Body of pancreas (tissue), 4 donors: ENCODE results near the gene JAKMIP2. TPM values are rescaled to one million over a fixed set of nuclear protein-coding genes. Genes with fewer than 3 reads are reported as not detected.

Experiments
- ATAC-seq: fragments of 150-250 bp; one replicate; pipeline ENCODE4 v1.9.1; 2016
- DNase-seq, 4 donors: peaks; one replicate each; pipeline ENCODE4 v3.0.0-alpha.2; 2019
- H3K27ac ChIP-seq, 4 donors: fragments of 200-600 bp; sonication (generic); 1 replicate in 3 of 4; 2 replicates in 1 of 4; pipeline versions ENCODE4 v1.5.1 to v1.6.1; 2016 to 2019; ENCODE audit warnings: mild to moderate bottlenecking in 1 of 4, mixed read lengths in 1 of 4, moderate library complexity in 1 of 4
- H3K27me3 ChIP-seq, 2 donors: fragments of 200-600 bp; sonication (generic); one replicate each; pipeline ENCODE4 v1.6.0; 2016; ENCODE audit warnings: mild to moderate bottlenecking in 1 of 2
- H3K36me3 ChIP-seq, 2 donors: fragments of 200-600 bp; sonication (generic); replicated peaks in 1 of 2; 2 replicates each; pipeline ENCODE4 v1.5.1; 2016; ENCODE audit warnings: low read depth in 2 of 2; ENCODE audit not compliant: insufficient read depth in 1 of 2
- H3K4me1 ChIP-seq: fragments of 200-600 bp; sonication (generic); one replicate; pipeline ENCODE4 v1.6.0; 2016
- H3K4me3 ChIP-seq, 2 donors: fragments of 200-600 bp; sonication (generic); 1 replicate in 1 of 2; 2 replicates in 1 of 2; pipeline ENCODE4 v1.5.1; 2016 to 2019
- H3K9me3 ChIP-seq, 3 donors: fragments of 200-600 bp; sonication (generic); 1 replicate in 2 of 3; 2 replicates in 1 of 3; pipeline ENCODE4 v1.5.1; 2016
- CTCF ChIP-seq, 7 experiments: fragments of 450-650 bp in 4 of 7; fragments of 200-600 bp in 3 of 7; sonication (generic) in 3 of 7; IDR thresholded peaks; one replicate each; pipeline ENCODE4 v1.5.1; 2016 to 2019; ENCODE audit warnings: antibody characterized with exemption in 7 of 7
- POLR2A ChIP-seq, 3 donors: fragments of 450-650 bp; IDR thresholded peaks; one replicate each; pipeline ENCODE4 v1.6.1; 2016; ENCODE audit warnings: antibody characterized with exemption in 3 of 3, mild to moderate bottlenecking in 2 of 3
- WGBS, 2 donors: methylation state at CpG; one replicate each; pipeline ENCODE4 v1.1.5; 2017; 5-methylcytosine and 5-hydroxymethylcytosine counted together
- intact Hi-C: fragments of 100-400 bp; cut with DNase I; formaldehyde crosslinking; loops from one replicate; pipeline ENCODE4 v1.15.1; 2023
- total RNA-seq, 2 donors: library from RNA; depleted of rRNA; stranded (reverse); fragments of >200 nt; gene quantifications; one replicate each; pipeline ENCODE4 v1.1.0, GENCODE V29; 2016

The JAKMIP2 gene
- total RNA-seq, 2 donors from 2014 or later, result 0.78 to 1.3 TPM

DNA sequence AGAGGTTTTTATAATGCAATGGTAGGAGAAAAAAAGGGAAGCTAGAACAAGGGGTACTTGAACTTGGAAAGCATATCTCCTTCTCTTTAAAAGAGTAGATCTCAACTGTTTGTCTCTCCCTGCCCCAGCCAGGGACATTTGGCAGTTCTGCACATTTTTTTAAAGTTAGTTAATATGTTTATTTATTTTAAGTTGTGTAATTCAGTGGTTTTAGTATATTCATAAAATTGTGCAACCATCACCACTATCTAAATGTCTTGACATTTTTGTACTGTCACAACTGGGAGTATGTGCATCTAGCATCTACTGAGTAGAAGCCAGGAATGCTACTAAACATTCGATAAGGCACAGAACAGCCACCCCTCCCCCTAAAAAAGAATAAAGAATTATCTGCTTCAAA lies 169.2 kb downstream of the JAKMIP2 start:
- Histone ChIP-seq H3K9me3 (no peaks in the 10 kb centered on the region), H3K27me3 (no peaks in the 10 kb centered on the region), H3K4me1 (no peaks in the 10 kb centered on the region), H3K36me3 (no peaks in the 10 kb centered on the region), H3K4me3 (no peak overlapping the region), H3K27ac (no peak overlapping the region)
- 34 to 50% methylated on average over 1 of the region's 1 CpG for WGBS, 2 donors
- DNase-seq (no peak), ATAC-seq (no peak)
- intact Hi-C loops, result no loop called here
- no peak for TF ChIP-seq POLR2A (IDR thresholded peaks at IDR 0.05)
- TF ChIP-seq CTCF (IDR thresholded peaks at IDR 0.05), result no peak

GRCh38 chr5:147611483-147611882 lies 171.0 kb downstream of the JAKMIP2 start:
- H3K4me1 ChIP-seq, result no peaks in the 10 kb centered on the region
- H3K27ac ChIP-seq, result no peak overlapping the region
- 67 to 75% methylated on average over 4 of the region's 4 CpGs for WGBS, 2 donors
- TF ChIP-seq CTCF (IDR thresholded peaks at IDR 0.05) (no peak), POLR2A (IDR thresholded peaks at IDR 0.05) (no peak)
- ATAC-seq (no peak), DNase-seq (no peak)
- H3K27me3 ChIP-seq, result no peaks in the 10 kb centered on the region
- intact Hi-C loops, result no loop called here
- no peak overlapping the region for H3K4me3 ChIP-seq
- no peaks in the 10 kb centered on the region for H3K9me3 ChIP-seq
- H3K36me3 ChIP-seq, result no peaks in the 10 kb centered on the region

DNA sequence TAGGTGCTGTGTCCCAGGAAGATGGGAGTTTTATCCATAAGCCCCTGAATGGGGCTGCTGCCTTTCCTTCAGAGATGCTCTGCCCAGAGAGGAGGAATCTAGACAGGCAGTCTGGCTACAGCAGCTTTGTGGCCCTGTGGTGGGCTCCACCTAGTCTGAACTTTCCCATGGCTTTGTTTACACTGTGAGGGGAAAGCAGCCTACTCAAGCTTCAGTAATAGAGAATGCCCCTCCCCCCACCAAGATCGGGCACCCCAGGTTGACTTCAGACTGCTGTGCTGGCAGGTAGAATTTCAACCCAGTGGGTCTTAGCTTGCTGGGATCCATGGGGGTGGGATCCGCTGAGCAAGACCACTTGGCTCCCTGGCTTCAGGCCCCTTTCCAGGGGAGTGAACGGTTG lies 171.7 kb downstream of the JAKMIP2 start:
- Histone ChIP-seq H3K36me3 (no peaks in the 10 kb centered on the region), H3K27me3 (no peaks in the 10 kb centered on the region), H3K4me1 (no peaks in the 10 kb centered on the region), H3K9me3 (no peaks in the 10 kb centered on the region), H3K27ac (no peak overlapping the region), H3K4me3 (no peak overlapping the region)
- intact Hi-C loops, result no loop called here
- TF ChIP-seq CTCF (IDR thresholded peaks at IDR 0.05) (no peak), POLR2A (IDR thresholded peaks at IDR 0.05) (no peak)
- DNase-seq (no peak), ATAC-seq (no peak)
- WGBS, 2 donors, result 64 to 69% methylated on average over 3 of the region's 3 CpGs

- intact Hi-C loops, result no loop called here
- no peak for ATAC-seq
- 0% methylated on average over 1 of the region's 1 CpG for WGBS, 2 donors
- Histone ChIP-seq H3K9me3 (no peaks in the 10 kb centered on the region), H3K36me3 (no peaks in the 10 kb centered on the region), H3K4me3 (no peak overlapping the region), H3K27me3 (no peaks in the 10 kb centered on the region), H3K27ac (no peak overlapping the region), H3K4me1 (no peaks in the 10 kb centered on the region)
- no peak for TF ChIP-seq POLR2A (IDR thresholded peaks at IDR 0.05)
- no peak for TF ChIP-seq CTCF (IDR thresholded peaks at IDR 0.05)
- DNase-seq, result no peak
Observed at GRCh38 chr5:147601652-147602051, 180.9 kb downstream of the JAKMIP2 start.

DNA sequence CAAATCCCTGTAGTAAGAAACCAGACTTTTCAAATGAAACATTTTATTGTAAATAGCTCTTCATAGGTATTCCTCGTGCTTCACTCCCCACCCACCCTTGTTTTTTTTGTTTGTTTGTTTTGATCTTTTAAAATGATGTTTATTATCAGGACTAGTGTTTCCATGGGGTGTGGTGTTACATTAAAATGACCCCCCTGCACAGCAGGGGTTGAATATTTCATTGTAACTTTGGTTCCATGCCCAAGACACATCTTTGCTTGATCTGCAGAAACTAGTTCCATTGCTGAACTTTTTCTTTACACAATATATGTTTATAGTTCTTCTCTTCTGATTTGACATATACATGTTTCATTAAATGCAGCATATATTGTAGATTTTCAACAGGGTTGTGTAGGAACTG lies 191.4 kb downstream of the JAKMIP2 start:
- H3K4me3 ChIP-seq, result no peak overlapping the region
- DNase-seq (no peak), ATAC-seq (no peak)
- H3K4me1 ChIP-seq, result no peaks in the 10 kb centered on the region
- intact Hi-C loops, result no loop called here
- no peaks in the 10 kb centered on the region for H3K36me3 ChIP-seq
- H3K9me3 ChIP-seq, result no peaks in the 10 kb centered on the region
- 54 to 62% methylated on average over 1 of the region's 1 CpG for WGBS, 2 donors
- H3K27ac ChIP-seq, result no peak overlapping the region
- no peak for TF ChIP-seq POLR2A (IDR thresholded peaks at IDR 0.05)
- TF ChIP-seq CTCF (IDR thresholded peaks at IDR 0.05), result no peak
- H3K27me3 ChIP-seq, result no peaks in the 10 kb centered on the region
